IPS-18c (cell line): ENCODE measurements around the gene B4GALT1.

Source experiments
- H3K4me3 ChIP-seq: 2 replicates; pipeline ENCODE4 v1.7.0; 2013; ENCODE audit warnings: low read depth, mild to moderate bottlenecking, low read length, moderate library complexity; ENCODE audit not compliant: insufficient read depth
- H3K9me3 ChIP-seq: one replicate; pipeline ENCODE4 v1.6.1; 2013; ENCODE audit warnings: mild to moderate bottlenecking, low read length, moderate library complexity; ENCODE audit not compliant: control insufficient read depth, insufficient read depth

Gene B4GALT1

DNA sequence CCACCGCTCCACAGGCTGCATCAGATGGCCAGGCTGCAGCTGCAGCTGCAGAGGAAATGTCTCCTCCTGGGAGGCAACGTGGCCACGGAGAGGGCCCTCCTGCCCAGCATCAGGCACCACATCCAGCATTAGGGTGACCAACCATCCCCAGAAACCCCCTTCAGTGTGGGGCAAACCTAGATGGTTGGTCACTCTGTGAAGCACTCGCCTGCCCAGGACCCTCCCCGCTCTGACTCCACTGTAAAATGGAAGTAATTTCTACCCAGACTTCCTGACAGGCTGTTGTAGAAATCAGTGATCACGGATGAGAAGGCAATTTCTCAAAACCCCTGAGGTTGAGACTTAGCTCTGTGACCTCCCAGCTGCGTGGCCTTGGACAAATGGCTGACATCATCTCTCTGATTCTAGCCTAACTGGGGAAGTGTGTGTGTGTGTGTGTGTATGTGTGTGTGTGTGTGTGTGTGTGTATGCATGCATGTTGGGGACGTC lies 31.6 kb downstream of the B4GALT1 start:
- Histone ChIP-seq H3K4me3 (no peak overlapping the region), H3K9me3 (no peaks in the 10 kb centered on the region)

GRCh38 chr9:33135031-33135461 lies 32.1 kb downstream of the B4GALT1 start:
- no peaks in the 10 kb centered on the region for H3K9me3 ChIP-seq
- no peak overlapping the region for H3K4me3 ChIP-seq

GRCh38 chr9:33133186-33133585 lies 34.0 kb downstream of the B4GALT1 start:
- Histone ChIP-seq H3K9me3 (no peaks in the 10 kb centered on the region), H3K4me3 (no peak overlapping the region)

GRCh38 chr9:33131790-33132772 lies 35.1 kb downstream of the B4GALT1 start:
- H3K4me3 ChIP-seq: no peak overlapping the region
- H3K9me3 ChIP-seq: no peaks in the 10 kb centered on the region

- Histone ChIP-seq H3K9me3 (no peaks in the 10 kb centered on the region), H3K4me3 (no peak overlapping the region)
These were observed 36.0 kb downstream of the B4GALT1 start for GRCh38 chr9:33130961-33131789.

- Histone ChIP-seq H3K4me3 (no peak overlapping the region), H3K9me3 (no peaks in the 10 kb centered on the region)
These were observed 37.0 kb downstream of the B4GALT1 start for GRCh38 chr9:33129886-33130881.

GRCh38 chr9:33129251-33129885 lies 37.8 kb downstream of the B4GALT1 start:
- Histone ChIP-seq H3K4me3 (no peak overlapping the region), H3K9me3 (no peaks in the 10 kb centered on the region)

DNA sequence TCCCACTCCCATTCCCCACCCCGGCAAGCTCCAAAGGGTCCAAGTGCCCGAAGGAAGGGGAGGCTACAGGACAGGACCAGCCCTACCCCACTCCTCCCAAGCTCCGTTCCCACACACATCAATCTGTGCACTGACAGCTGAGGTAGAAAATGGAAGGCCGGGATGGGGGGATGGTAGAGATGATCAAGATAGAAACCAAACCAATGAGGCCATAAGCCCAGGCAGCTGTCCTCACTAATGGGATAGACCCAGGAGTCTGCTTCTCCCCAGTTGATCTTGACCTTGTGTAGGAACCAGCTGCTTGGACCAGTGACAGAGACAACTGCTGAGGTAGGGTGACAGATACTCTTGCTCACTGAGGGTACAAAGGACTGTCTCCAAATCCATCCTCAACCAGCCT lies 38.6 kb downstream of the B4GALT1 start:
- no peaks in the 10 kb centered on the region for H3K9me3 ChIP-seq
- no peak overlapping the region for H3K4me3 ChIP-seq

- Histone ChIP-seq H3K4me3 (no peak overlapping the region), H3K9me3 (no peaks in the 10 kb centered on the region)
These were observed 39.3 kb downstream of the B4GALT1 start for GRCh38 chr9:33127881-33128280.

DNA sequence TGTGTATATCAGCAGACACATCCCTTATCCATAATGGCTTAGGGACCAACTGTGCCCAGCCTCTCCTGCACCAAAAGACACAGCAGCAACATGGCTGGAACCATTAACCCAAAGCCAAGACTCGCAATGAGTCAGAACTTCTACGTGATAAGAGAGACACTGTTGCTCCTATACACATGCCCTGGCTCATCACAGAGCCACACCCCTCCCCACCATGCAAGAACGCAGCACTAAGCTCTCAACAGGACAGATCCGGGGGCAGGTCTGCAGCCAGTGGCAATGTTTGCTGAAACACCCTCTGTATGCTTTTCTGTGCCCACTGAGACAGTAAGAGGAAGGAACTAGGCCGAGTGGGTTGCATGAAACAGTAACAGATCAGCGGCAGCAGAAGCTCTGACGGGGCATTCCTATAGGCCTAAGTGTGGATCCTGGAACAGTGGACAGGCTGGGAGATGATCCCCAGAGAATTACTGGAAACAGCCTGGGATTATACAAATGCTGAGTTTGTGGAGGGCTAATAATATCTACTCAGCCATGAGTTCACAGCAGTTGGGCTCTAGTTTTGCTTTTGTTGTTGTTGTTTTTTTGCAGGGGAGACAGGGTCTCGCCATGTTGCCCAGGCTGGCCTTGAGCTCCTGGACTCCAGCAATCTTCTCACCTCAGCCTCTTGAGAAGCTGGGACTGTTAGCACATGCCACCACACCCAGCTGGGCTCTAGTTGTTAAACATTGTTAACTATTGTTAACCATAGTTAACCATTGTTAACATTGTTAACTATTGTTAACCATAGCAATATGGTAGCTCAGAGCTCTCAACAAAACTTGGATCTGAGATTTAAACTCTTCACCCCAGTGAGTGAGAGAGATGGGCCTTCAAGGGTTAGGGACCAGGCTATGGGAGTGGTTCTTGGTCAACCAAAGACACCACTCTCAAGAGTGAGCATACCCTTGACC lies 41.0 kb downstream of the B4GALT1 start:
- no peaks in the 10 kb centered on the region for H3K9me3 ChIP-seq
- no peak overlapping the region for H3K4me3 ChIP-seq

DNA sequence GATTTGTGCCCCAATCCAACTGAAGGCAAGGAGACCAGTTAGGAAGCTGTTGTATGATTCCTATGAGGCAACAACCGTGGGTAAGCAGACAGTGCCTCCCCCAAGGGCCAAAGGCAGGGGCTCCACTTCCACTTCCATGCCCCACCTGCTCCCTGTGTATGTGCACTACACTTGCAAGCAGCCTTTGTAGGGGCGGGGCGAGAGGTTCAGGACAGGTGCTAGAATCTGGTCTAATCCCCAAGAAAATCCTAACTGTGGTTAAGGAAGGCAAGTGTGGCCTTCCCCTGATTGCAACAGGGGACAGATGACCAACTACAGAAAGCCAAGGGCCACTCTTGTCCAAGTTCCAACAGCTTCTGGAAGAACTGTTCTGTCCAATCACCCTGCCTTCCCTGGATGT lies 41.7 kb downstream of the B4GALT1 start:
- H3K4me3 ChIP-seq: no peak overlapping the region
- H3K9me3 ChIP-seq: no peaks in the 10 kb centered on the region

DNA sequence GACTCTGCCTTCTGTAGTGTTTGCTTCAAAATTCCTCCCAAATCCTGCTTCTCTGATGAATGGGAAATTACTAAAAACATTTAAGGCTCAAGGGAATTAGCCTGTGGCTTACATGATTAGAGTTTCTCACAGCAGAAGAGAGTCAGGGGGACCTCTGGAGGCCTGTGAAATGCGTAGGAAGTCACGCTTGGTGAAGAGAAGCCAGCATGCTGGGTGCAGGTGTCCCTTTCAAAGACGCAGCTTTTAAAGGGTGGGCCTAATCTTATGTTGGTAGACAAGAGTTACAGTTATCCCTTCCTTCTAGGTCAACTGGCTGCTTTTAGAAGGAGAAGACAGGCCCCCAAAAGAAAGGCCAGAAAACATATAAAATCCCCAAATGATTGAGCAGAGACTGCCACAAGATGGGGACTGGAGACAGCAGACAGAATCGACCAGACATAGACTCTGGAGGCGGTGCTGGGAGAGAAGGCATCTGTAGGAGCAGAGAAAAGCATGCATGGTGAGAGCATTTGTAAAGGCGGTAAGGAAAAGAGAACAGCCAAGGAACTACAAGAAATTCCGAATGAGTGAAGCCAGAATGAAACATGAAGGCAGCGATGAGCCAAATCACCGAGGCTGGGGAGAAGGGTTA lies 42.3 kb downstream of the B4GALT1 start:
- no peak overlapping the region for H3K4me3 ChIP-seq
- H3K9me3 ChIP-seq: no peaks in the 10 kb centered on the region

DNA sequence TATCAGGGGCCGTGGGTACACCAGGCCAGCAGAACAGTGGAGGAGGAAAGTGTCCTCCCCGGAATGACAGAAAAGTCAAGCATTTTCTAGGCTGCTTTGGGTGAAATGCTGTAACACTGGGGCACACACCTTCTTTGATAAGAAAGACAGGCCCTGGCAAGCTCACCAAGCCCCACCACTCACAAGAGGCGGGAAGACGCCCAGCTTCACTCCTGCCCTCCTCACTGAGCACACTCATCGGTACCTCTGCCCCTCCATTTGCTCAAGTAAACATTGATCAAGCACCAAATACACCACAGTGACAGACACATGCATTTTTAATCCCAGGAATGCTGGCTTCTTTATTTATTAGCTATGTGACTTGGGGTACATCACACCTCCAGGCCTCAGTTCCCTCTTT lies 43.1 kb downstream of the B4GALT1 start:
- Histone ChIP-seq H3K9me3 (no peaks in the 10 kb centered on the region), H3K4me3 (no peak overlapping the region)

DNA sequence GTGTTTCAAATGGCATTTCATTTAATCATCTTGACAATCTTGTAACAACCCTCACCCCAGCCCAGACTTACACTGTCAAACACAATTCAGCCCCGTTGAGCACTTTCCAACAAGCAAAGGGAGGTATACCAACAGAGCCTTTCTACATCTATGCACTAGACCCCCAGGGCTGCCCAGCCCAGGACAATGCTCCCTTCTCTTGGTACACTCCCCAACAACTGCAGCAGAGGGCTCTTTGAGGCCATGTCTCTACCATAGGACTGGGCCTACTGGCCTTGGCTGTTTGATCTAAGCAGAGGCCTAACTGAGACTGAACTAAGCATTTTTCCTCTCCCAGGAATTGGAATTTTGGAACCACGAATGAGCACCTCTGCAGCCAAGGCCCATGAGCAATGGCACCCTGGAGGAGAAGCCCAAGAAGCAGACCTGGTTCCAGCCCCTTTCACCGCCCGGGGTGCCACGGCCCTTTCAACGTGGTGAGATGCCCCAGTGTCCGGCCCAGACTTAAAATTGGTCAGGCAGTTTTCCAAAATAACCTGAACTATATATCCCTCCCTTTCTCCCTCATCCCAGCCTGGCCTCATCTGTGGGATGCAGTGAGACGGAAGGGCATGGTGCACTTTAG lies 43.6 kb downstream of the B4GALT1 start:
- no peak overlapping the region for H3K4me3 ChIP-seq
- H3K9me3 ChIP-seq: no peaks in the 10 kb centered on the region

GRCh38 chr9:33120620-33121019 lies 46.5 kb downstream of the B4GALT1 start:
- Histone ChIP-seq H3K4me3 (no peak overlapping the region), H3K9me3 (no peaks in the 10 kb centered on the region)
